DMS53 treated with DMSO at 0.1 percent for 48 hours (cell line): ENCODE results near the gene ANO9.
"Not testable (repeated sequence)": the region's sequence is repeated elsewhere in the genome, so short reads cannot be mapped to it uniquely, and the experiment has no call there.

ENCODE experiments used
- DNase-seq: peaks from one replicate; lab custom pipeline; 2025; ENCODE audit not compliant: unreplicated experiment; lab: John Stamatoyannopoulos, UW

Gene ANO9

DNA sequence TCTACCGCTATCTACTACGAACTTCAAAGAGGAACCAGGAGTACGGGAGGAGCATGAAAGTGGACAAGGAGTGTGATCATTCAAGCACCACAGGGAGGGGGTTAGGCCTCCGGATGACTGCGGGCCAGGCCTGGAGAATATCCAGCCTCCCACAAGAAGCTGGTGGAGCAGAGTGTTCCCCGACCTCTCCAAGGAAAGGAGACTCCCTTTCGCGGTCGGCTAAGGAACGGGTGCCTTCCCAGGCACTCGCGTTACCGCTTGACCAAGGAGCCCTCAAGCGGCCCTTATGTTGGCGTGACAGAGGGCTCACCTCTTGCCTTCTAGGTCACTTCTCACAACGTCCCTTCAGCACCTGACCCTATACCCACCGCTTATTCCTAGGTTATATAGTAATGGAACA lies 52.4 kb downstream of the ANO9 start:
- DNase-seq = not testable (repeated sequence)

DNA sequence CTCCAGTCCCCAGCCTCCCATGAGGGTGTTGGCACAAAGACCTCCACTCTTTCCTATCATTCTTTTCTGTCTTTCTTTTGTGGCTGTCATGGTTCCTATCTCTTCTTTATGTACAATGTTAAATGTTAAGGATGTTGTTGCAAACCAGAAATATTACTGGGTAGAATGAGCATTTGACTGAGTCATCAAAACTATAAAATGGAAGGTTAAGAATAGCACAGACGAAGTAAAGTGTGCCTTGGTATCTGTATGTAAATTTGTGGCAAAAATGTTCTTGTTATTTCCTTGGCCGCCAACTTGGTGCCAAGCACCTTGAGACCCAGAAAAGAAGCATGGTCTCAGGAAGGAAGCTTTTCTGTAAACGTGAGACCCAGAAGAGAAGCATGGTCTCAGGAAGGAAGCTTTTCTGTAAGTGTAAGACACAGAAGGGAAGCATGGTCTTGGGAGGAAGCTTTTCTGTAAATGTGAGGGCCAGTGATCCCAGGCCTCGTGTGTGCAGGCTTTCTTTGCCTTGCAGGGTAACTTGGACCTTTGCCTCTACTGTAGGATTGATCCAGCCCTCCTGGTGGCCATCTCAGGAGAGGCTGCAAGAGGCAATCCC lies 54.5 kb downstream of the ANO9 start:
- no peak for DNase-seq

DNA sequence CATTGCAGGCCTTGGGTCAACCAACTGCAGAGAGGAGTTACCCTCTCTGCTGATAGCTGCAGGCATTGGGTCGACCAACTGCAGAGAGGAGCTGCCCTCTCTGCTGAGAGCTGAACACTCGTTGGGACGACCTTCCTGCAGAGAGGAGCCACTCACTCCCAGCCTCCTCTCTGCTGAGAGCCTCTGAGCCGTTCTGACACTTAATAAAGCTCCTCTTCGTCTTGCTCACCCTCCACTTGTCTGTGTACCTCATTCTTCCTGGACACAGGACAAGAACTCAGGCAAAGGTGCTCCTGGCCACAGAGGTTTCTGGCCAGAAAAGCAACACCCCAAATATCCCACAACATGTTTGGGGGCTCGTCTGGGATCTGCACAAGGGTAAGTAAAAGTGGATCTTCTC lies 55.3 kb downstream of the ANO9 start:
- DNase-seq = no peak

DNA sequence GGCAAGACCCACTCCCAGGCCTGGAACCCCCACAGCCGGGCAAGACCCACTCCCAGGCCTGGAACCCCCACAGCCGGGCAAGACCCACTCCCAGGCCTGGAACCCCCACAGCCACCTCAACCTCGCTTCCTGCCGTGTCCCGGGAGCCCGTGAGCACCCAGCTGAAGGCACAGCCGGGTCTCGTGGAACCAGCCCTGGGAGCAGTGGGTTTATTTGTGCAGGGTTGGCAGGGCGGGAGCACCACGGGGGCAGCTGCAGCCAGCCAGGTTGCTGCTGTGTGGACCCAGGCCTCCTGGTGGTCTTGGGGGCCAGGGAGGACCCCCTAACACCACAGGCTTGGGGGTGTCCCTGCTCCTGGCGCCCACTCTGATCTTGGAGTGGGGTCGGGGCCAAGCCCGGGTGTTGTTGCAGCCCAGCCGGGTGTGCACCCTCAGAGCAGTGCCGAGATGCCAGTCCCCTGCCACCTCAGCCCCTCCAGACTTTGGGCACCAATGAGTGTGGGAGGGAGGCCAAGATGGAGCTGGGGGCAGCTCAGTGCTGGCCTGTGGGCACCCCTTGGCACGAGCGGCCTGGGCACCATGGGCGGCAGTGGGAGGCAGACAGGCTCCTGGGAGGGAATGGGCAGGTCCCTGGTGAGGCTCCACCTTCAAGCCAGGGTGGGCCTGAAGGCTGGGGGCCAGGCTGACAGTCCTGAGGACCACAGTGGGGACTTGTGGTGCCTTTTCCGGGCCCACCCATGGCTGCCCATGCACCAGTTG lies 56.0 kb downstream of the ANO9 start:
- no peak for DNase-seq

DNA sequence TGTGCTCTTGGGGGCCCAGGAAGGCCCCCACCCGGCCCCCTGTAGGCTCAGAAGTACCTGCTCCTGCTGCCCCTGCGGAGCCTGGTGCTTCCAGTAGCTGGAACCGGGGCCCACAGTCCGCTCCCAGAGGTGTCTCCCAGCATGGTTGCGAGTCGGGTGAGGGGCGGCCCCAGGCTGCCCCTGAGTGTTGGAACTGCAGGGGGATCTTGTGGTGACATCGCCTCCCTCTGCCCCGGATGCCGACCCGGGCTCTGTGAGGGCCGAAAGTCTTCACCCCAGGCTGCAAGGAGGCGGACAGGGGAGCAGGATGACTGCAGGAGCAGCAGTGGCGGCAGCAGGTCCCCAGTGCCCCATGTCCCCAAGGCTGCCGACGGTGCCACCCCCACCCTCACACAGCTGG lies 57.3 kb downstream of the ANO9 start:
- DNase-seq = no peak

DNA sequence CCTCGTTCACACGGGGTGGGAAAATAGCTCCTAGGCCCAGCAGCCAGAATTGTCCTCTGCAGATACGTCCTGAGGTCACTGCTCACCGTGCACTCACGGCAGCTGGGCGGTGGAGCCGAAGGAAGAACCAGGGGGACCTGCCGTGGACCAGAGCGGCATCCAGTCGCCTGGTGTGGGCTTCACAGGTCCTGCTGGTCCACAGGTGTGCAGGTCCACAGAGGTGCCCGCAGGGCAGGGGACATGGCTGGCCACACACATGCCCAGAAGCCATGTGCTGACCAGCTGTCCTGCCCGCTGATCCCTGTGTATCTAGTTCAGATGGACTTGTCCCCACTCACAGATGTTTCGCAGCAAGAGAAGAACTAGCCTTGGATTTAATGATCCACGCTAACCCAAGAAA lies 58.4 kb downstream of the ANO9 start:
- no peak for DNase-seq

DNA sequence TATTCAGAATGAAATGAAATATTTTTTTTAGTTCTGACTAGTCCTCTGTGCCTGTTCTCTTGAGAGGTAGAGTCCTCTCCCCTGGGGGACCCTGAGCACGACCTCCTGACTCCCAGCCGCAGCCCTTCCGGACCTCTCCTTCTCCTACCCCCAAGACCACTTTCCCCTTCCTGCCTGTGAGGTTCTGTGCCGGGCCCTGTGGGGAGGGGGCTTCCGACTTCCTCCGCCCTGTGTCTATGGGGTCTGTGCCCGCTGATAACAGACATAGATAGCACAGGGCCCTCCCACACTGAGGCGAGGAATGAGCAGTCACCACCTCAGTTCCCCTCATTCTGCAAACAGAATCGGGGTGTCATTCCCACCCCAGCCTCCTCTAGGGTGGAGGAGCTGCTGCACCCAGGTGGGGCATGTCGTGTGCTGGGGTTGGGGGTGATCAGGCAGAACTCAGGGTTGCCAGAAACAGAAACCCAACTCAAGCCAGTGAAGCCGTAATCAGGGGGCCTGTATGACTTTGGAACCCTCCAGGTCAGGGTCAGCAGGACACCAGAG lies 59.7 kb downstream of the ANO9 start:
- DNase-seq = no peak

DNA sequence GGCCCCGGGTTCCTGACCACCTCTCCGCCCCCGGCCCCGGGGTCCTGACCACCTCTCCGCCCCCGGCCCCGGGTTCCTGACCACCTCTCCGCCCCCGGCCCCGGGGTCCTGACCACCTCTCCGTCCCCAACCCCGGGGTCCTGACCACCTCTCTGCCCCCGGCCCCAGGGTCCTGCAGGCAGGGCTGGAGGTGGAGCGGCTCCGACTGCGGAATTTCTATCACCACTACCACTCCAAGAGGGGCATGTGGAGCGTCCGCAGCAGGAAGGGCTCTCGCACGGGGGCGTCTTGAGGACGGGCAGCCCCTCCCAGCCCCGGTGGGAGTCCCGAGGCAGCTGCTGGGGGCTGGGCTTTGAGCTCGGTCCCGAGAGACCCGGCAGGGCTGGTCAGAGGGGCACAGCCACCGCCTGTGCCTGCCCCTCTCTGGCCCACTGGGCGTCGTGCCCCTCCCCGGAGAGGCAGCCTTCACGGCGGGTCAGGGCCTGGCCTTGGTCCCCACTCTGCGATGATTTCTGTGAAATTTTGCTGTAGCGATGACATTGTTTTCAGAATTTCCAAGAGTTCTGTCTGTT lies 60.2 kb downstream of the ANO9 start:
- DNase-seq = no peak

DNA sequence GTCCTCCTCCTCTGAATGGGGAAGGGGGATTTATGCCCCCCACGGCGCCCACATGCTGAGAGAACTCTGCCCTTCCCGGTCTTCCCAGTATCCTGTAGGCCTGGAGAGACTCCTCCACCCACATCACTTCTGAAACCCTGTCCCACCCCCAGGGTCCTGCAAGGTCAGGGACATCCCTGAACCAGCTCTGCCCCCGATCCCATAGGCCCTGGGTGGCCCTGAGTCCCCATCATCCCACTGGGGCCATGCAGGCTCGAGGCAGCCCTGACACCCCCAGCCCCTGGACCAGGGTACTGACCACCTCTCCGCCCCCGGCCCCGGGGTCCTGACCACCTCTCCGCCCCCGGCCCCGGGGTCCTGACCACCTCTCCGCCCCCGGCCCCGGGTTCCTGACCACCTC lies 60.8 kb downstream of the ANO9 start:
- no peak for DNase-seq

DNA sequence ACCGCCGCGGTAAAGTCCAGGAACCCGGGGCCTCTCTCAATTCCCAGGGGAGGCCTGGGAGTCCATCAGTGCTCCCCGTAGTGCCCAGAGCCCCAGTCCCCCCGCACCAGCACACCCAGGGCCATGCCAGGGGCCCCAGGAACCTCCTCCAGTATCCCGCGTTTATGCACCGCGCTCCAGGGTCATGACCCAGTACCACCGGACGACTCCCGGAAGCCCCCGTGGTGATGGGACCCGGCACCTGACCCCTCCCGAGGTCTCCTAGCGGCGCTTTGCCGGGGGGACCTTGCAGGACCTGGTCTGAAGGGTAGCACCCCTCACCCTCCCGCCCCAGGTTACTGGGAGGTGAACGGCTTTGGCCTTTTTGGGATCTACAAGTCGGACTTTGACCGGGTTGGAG lies 61.3 kb downstream of the ANO9 start:
- no peak for DNase-seq

DNA sequence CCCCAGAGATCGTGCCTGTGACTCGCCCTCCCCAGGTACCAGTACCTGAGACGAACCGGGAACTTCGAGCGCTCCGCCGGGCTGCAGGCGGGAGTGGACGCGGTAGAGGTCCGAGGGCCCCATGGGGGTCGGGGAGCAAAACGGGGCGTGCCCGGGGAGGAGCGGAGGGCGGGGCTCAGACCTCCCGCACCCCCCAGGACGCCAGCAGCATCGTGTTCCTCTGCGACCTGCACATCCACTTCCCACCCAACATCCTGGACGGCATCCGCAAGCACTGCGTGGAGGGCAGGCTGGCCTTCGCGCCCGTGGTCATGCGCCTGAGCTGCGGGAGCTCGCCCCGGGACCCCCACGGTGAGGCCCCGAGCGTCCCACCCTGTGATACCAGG lies 61.7 kb downstream of the ANO9 start:
- DNase-seq = no peak

DNA sequence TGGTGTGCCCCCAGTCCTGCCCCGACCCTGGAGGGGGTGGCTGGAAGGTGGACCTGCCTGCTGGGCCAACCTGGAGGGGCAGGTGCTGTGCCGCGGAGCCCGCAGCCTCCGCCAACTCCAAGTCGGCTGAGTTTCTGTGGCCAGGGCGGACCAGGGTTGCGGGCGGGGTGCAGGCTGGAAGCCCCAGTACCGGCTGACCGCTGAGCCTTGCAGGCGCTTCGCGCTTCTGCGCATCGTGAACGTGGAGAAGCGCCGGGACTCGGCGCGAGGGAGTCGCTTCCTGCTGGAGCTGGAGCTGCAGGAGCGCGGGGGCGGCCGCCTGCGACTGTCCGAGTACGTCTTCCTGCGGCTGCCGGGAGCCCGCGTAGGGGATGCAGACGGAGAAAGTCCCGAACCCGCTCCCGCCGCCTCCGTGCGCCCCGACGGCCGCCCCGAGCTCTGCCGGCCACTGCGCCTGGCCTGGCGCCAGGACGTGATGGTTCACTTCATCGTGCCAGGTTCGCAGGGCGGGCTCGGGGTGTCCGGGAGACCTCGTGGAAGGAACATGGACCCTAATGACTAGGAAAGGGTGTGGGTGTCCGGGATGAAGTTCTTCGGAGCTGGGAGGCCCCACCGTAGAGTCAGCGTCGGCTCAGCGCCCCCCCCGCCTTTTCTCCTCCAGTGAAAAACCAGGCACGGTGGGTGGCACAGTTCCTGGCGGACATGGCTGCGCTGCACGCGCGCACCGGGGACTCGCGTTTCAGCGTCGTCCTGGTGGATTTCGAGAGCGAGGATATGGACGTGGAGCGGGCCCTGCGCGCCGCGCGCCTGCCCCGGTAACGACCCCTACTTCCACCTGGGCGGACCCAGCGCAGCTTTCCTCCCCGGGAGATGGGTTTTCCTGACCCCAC lies 62.4 kb downstream of the ANO9 start:
- no peak for DNase-seq

DNA sequence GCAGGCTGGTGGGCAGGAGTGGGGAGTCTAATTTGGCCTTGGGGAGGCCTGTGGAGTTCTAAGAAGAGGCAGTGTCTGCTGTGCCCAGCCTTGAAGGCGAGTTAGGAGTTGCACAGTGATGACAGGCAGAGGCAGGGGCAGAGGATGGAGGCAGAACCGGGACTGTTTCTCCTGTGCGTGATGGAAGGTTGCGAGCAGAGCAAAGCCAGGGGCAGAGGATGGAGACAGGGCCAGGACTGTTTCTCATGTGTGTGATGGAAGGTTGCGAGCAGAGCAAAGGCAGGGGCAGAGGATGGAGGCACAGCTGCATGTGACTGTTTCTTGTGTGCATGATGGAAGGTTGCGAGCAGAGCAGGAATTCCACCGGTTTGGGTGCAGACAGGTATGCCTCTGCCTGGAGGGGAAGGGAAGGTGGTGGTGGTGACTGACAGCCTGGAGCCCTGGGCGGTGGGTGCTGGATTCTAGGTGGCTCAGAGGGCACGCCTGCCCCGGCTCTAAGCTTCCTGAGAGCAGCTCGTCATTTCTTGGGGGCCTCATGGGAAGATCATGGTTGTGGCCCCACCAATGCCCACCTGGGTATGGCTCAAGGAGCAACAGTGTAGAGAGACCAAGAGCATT lies 63.8 kb downstream of the ANO9 start:
- DNase-seq = no peak

DNA sequence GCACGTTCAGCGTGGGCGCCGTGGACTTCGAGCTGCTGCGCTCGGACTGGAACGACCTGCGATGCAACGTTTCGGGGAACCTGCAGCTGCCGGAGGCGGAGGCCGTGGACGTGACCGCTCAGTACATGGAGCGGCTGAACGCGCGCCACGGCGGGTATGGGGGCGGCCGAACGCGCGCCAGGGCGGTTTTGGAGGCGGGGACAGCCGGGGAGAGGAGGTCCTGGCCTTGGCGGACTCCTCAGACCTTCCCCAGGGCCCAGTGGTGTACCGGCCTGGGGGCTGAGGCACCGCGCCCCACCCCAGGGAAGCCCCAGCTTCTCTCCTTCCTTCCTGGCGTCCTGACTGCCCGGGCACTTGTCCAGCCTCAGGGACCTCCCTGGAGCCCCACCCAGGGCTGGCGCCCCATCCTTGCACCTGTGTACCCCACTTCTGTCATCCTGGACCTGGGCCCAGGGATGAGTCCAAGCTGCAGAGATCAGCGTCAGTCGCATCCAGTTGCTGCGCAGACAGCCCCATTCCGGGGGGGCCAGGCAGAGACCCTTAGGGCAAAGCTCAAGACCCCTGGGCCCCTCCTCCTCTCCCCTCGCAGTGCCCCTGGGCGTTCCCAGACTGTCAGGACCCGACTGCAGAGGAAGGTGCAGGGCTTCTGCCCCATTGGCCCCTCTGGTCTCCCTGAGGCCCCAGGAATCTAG lies 64.5 kb downstream of the ANO9 start:
- DNase-seq = no peak

DNA sequence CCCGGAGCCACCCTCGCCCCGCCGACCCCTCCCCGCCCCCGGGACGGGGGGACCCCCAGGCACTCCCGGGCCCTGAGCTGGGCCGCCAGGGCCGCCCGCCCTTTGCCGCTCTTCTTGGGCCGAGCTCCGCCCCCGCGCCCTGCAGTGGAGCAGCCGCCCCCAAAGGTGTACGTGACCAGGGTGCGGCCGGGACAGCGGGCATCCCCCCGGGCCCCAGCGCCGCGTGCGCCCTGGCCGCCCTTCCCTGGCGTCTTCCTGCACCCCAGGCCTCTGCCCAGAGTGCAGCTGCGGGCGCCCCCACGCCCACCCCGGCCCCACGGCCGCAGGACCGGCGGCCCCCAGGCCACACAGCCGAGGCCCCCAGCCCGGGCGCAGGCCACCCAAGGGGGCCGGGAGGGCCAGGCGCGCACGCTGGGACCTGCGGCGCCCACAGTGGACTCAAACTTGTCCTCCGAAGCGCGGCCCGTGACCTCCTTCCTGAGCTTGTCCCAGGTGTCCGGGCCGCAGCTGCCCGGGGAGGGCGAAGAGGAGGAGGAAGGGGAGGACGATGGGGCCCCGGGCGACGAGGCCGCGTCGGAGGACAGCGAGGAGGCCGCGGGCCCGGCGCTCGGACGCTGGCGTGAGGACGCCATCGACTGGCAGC lies 65.2 kb downstream of the ANO9 start:
- no peak for DNase-seq

DNA sequence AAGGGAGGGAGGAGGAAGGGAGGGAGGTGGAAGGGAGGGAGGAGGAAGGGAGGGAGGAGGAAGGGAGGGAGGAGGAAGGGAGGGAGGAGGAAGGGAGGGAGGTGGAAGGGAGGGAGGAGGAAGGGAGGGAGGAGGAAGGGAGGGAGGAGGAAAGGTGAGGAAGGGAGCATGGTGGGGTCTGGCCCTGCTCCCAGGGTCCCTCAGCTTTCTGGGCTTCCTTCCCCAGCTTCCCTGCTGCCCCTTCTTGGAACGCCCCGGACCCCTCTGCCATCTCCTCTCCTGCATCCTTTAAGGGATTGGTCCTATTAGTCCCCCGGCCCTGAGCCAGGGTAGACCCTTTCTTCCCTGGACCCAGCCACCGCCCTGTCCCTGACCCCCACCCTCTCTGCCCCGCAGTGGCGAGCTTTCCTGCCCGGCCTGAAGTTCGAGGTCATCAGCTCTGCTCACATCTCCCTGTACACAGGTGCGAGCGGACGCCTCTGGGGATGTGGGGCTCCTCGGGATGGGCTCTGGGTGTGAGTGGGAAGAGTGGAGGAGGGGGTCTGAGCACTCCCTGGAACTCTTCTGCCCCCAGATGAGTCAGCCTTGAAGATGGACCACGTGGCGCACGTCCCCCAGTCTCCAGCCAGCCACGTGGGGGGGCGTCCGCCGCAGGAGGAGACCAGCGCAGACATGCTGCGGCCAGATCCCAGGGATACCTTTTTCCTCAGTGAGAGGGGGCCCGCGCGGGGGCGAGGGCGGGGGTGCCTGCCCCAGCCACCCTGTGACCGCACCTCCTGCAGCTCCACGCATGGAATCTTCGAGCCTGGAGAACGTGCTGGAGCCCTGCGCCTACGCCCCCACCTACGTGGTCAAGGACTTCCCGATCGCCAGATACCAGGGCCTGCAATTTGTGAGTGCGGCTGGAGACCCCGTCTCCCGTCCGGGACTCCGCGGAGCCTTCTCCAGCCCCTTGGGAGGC lies 66.5 kb downstream of the ANO9 start:
- DNase-seq = no peak

DNA sequence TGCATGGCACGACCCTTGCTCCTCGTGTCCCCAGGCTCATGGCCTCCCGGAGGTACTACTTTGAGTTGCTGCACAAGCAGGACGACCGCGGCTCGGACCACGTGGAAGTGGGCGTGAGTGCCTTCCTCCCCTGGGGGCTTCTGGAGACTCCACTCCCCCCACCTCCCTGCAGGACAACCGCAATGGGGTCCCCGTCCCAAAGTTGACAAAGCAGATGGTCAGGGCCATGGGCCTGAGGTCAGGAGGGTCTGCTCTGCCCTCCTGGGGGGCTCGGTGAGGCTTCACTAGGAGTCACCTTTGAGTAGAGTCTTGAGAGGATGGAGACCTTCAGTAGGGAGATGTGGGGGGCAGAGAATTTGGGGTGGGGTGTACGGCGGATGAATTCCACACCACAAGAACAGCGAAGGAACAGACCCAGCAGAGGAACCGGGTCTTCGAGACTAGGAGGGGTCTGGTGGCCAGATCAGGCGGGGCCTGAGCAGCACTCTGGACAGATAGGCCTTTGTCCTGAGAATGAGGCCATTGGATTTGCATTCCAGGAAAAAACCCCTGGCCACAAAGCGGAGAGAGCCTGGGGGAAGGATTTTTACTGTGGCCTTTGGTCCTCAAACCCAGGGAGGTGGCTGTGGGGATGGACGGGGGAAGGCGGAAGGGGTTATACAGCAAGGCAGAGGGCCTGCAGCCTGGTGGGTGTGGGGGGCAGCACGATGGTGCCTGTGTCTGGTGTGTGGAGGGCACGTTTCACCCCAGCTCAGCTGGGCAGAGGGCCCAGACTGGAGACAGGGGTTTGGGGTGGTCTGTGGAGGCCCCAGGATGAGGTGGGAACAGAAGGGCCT lies 67.9 kb downstream of the ANO9 start:
- no peak for DNase-seq
